ENCODE measurements around the gene IFT25. TPM values are rescaled to one million over a fixed set of nuclear protein-coding genes. Genes with fewer than 3 reads are reported as not detected.

IFT25 gene
- total and polyA plus RNA-seq, 9 donors: 22.4 to 30.3 (median 25.2) TPM

DNA sequence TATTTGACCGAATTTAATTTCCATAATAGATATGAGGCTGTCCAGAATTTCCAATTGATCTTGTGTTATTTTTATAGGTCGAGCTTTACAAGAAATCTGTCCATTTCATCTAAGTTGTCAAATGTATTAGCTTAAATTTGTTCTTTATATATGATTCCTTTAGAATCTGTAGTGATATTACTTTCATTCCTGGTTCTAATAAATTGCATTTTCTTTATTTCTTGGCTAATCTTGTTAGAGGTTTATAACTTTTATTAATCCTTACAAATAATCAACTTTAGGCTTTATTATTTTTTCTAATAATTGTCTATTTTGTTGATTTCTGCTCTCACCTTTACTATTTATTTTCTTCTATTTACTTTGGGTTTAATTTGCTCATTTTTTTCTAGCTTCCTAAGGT is 14.0 kb downstream of the IFT25 start:
- no peak for DNase-seq
- H3K27ac ChIP-seq (ENCODE audit: low read length): no peak overlapping the region
- H3K27me3 ChIP-seq (ENCODE audit: control insufficient read depth, insufficient read depth, low read length): no peaks in the 10 kb centered on the region
- H3K36me3 ChIP-seq (ENCODE audit: control insufficient read depth, insufficient read depth, low read length): peaks cover 21% of the 10 kb centered on the region
- WGBS (ENCODE audit: insufficient coverage): no CpG with 5 or more reads among the region's 2 CpGs
- peaks cover 29% of the 10 kb centered on the region for H3K9me3 ChIP-seq (replicated peaks; ENCODE audit: control insufficient read depth, low read depth, low read length)
- H3K4me3 ChIP-seq (ENCODE audit: low read length): no peak overlapping the region
- H3K4me1 ChIP-seq (ENCODE audit: control insufficient read depth, insufficient read depth, low read length): no peaks in the 10 kb centered on the region

GRCh38 chr1:53930932-53931331 is 14.6 kb downstream of the IFT25 start:
- Histone ChIP-seq H3K9me3 (replicated peaks; ENCODE audit: control insufficient read depth, low read depth, low read length) (peaks cover 29% of the 10 kb centered on the region), H3K27me3 (ENCODE audit: control insufficient read depth, insufficient read depth, low read length) (no peaks in the 10 kb centered on the region), H3K4me3 (ENCODE audit: low read length) (no peak overlapping the region), H3K27ac (ENCODE audit: low read length) (no peak overlapping the region), H3K36me3 (ENCODE audit: control insufficient read depth, insufficient read depth, low read length) (peaks cover 24% of the 10 kb centered on the region), H3K4me1 (ENCODE audit: control insufficient read depth, insufficient read depth, low read length) (no peaks in the 10 kb centered on the region)
- no peak for DNase-seq
- no CpG with 5 or more reads among the region's 3 CpGs for WGBS (ENCODE audit: insufficient coverage)

GRCh38 chr1:53929246-53929960 is 16.1 kb downstream of the IFT25 start:
- WGBS (ENCODE audit: insufficient coverage): no CpG with 5 or more reads among the region's 2 CpGs
- no peak overlapping the region for H3K27ac ChIP-seq (ENCODE audit: low read length)
- no peaks in the 10 kb centered on the region for H3K4me1 ChIP-seq (ENCODE audit: control insufficient read depth, insufficient read depth, low read length)
- H3K27me3 ChIP-seq (ENCODE audit: control insufficient read depth, insufficient read depth, low read length): no peaks in the 10 kb centered on the region
- DNase-seq: peak; percentile 34
- peaks cover 20% of the 10 kb centered on the region for H3K9me3 ChIP-seq (replicated peaks; ENCODE audit: control insufficient read depth, low read depth, low read length)
- peaks cover 17% of the 10 kb centered on the region for H3K36me3 ChIP-seq (ENCODE audit: control insufficient read depth, insufficient read depth, low read length)
- no peak overlapping the region for H3K4me3 ChIP-seq (ENCODE audit: low read length)

DNA sequence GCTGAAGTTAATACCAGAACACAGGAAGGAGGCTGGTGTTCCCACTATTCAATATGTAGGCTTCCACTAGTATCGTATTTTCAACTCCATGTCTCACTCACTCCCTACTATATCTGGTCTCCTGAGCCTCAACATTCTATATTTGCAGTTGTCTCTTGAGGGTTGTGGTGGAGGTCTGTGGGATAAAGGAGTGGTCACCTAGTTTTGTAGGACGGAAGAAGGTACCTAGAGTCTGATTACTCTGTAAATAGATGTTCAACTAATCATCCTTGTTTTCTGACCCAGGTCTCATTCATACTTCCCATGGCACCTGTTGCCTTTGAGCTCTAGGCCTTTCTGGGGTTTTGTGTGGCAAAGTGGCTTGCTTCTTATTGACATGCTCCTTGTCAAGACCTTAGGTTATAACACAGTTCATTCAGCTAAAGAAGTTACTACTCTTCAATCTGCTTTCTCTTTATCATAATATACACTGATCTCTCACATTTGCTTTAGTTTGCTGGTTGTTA is 18.1 kb downstream of the IFT25 start:
- no peak for DNase-seq
- H3K27me3 ChIP-seq (ENCODE audit: control insufficient read depth, insufficient read depth, low read length): no peaks in the 10 kb centered on the region
- H3K9me3 ChIP-seq (replicated peaks; ENCODE audit: control insufficient read depth, low read depth, low read length): peaks cover 9% of the 10 kb centered on the region
- WGBS (ENCODE audit: insufficient coverage): no CpG with 5 or more reads among the region's 2 CpGs
- no peak overlapping the region for H3K4me3 ChIP-seq (ENCODE audit: low read length)
- H3K36me3 ChIP-seq (ENCODE audit: control insufficient read depth, insufficient read depth, low read length): peaks cover 17% of the 10 kb centered on the region
- H3K27ac ChIP-seq (ENCODE audit: low read length): no peak overlapping the region
- no peaks in the 10 kb centered on the region for H3K4me1 ChIP-seq (ENCODE audit: control insufficient read depth, insufficient read depth, low read length)

DNA sequence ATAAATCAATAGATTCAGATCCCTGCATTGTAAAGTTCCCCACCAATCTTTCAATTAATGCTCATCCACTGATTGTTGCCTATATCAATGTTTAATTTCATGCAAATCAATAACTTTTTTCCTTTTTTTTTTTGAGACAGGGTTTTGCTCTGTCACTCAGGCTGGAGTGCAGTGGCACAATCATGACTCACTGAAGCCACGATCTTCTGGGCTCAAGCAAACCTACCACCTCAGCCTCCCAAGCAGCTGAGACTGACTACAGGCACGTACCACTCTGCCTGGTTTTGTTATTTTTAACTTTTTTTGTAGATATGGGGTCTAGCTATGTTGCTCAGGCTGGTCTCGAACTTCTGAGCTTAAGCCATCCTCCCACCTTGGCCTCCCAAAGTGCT is 25.8 kb downstream of the IFT25 start:
- no CpG with 5 or more reads among the region's 3 CpGs for WGBS (ENCODE audit: insufficient coverage)
- H3K27me3 ChIP-seq (ENCODE audit: control insufficient read depth, insufficient read depth, low read length): no peaks in the 10 kb centered on the region
- no peak overlapping the region for H3K4me3 ChIP-seq (ENCODE audit: low read length)
- DNase-seq: no peak
- H3K27ac ChIP-seq (ENCODE audit: low read length): no peak overlapping the region
- peaks cover 19% of the 10 kb centered on the region for H3K36me3 ChIP-seq (ENCODE audit: control insufficient read depth, insufficient read depth, low read length)
- H3K9me3 ChIP-seq (replicated peaks; ENCODE audit: control insufficient read depth, low read depth, low read length): no peaks in the 10 kb centered on the region
- no peaks in the 10 kb centered on the region for H3K4me1 ChIP-seq (ENCODE audit: control insufficient read depth, insufficient read depth, low read length)

- 93% methylated on average over 3 of the region's 5 CpGs for WGBS (ENCODE audit: insufficient coverage)
- Histone ChIP-seq H3K27me3 (ENCODE audit: control insufficient read depth, insufficient read depth, low read length) (no peaks in the 10 kb centered on the region), H3K4me1 (ENCODE audit: control insufficient read depth, insufficient read depth, low read length) (no peaks in the 10 kb centered on the region), H3K36me3 (ENCODE audit: control insufficient read depth, insufficient read depth, low read length) (peaks cover 22% of the 10 kb centered on the region), H3K9me3 (replicated peaks; ENCODE audit: control insufficient read depth, low read depth, low read length) (no peaks in the 10 kb centered on the region), H3K4me3 (ENCODE audit: low read length) (no peak overlapping the region), H3K27ac (ENCODE audit: low read length) (no peak overlapping the region)
- no peak for DNase-seq
These were observed 27.2 kb downstream of the IFT25 start for GRCh38 chr1:53918343-53918742.

DNA sequence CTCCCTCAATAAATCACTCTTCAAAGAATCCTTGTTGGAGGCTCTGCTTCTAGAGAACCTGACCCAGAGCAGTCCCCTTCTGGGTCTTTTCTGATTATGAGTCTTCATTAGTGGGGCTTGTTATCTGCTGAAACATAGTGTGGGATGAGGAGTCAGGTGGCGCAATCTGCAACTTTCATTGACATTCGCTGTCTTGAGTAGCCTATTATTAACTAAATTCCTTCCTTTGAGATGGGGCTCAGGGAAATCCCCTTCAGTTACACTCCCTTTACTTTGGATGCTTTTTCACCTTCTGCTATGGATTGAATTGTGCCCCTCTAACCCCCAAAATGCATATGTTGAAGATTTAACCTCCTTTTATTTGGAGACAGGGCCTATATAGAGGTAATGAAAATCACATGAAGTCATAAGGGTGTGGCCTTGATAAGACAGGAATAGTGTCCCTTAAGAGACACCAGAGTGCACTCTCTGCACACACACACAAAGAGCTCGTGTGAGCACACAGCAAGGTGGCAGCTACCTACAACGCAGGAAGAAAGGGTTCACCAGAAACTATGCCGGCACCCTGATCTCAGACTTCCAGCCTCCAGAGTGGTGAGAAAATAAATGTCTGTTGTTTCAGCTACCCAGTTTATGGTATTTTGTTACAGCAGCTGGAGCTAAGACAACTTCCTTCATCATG is 32.0 kb downstream of the IFT25 start:
- H3K9me3 ChIP-seq (replicated peaks; ENCODE audit: control insufficient read depth, low read depth, low read length): no peaks in the 10 kb centered on the region
- WGBS (ENCODE audit: insufficient coverage): no CpG with 5 or more reads among the region's 5 CpGs
- DNase-seq: no peak
- peaks cover 21% of the 10 kb centered on the region for H3K36me3 ChIP-seq (ENCODE audit: control insufficient read depth, insufficient read depth, low read length)
- H3K27me3 ChIP-seq (ENCODE audit: control insufficient read depth, insufficient read depth, low read length): no peaks in the 10 kb centered on the region
- no peaks in the 10 kb centered on the region for H3K4me1 ChIP-seq (ENCODE audit: control insufficient read depth, insufficient read depth, low read length)
- no peak overlapping the region for H3K27ac ChIP-seq (ENCODE audit: low read length)
- no peak overlapping the region for H3K4me3 ChIP-seq (ENCODE audit: low read length)

GRCh38 chr1:53911442-53911841 is 34.1 kb downstream of the IFT25 start:
- Histone ChIP-seq H3K4me1 (ENCODE audit: control insufficient read depth, insufficient read depth, low read length) (no peaks in the 10 kb centered on the region), H3K9me3 (replicated peaks; ENCODE audit: control insufficient read depth, low read depth, low read length) (no peaks in the 10 kb centered on the region), H3K27ac (ENCODE audit: low read length) (no peak overlapping the region), H3K36me3 (ENCODE audit: control insufficient read depth, insufficient read depth, low read length) (peaks cover 18% of the 10 kb centered on the region), H3K4me3 (ENCODE audit: low read length) (no peak overlapping the region), H3K27me3 (ENCODE audit: control insufficient read depth, insufficient read depth, low read length) (no peaks in the 10 kb centered on the region)
- DNase-seq: no peak
- 90% methylated on average over 2 of the region's 4 CpGs for WGBS (ENCODE audit: insufficient coverage)

GRCh38 chr1:53909946-53910345 is 35.6 kb downstream of the IFT25 start:
- Histone ChIP-seq H3K27me3 (ENCODE audit: control insufficient read depth, insufficient read depth, low read length) (no peaks in the 10 kb centered on the region), H3K4me1 (ENCODE audit: control insufficient read depth, insufficient read depth, low read length) (no peaks in the 10 kb centered on the region), H3K4me3 (ENCODE audit: low read length) (no peak overlapping the region), H3K9me3 (replicated peaks; ENCODE audit: control insufficient read depth, low read depth, low read length) (no peaks in the 10 kb centered on the region), H3K36me3 (ENCODE audit: control insufficient read depth, insufficient read depth, low read length) (peaks cover 14% of the 10 kb centered on the region), H3K27ac (ENCODE audit: low read length) (no peak overlapping the region)
- no peak for DNase-seq
- WGBS (ENCODE audit: insufficient coverage): 87% methylated on average over 3 of the region's 3 CpGs

DNA sequence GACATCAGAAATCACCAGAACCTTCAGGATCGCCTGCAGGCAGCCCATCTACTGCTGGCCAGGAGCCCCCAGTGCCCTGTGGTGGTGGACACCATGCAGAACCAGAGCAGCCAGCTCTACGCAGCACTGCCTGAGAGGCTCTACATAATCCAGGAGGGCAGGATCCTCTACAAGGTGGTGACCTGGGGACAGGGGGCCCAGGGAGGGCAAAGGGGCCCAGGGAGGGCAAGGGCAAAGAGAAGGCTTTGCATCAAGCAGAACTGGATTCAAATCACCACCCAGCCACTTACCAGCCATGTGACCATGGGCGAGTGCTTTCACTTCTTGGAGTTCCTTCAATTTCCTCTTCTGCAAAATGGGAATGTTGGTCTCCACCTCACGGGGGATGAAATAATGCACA is 39.4 kb downstream of the IFT25 start:
- Histone ChIP-seq H3K27me3 (ENCODE audit: control insufficient read depth, insufficient read depth, low read length) (no peaks in the 10 kb centered on the region), H3K27ac (ENCODE audit: low read length) (no peak overlapping the region), H3K9me3 (replicated peaks; ENCODE audit: control insufficient read depth, low read depth, low read length) (no peaks in the 10 kb centered on the region), H3K36me3 (ENCODE audit: control insufficient read depth, insufficient read depth, low read length) (no peaks in the 10 kb centered on the region), H3K4me1 (ENCODE audit: control insufficient read depth, insufficient read depth, low read length) (no peaks in the 10 kb centered on the region), H3K4me3 (ENCODE audit: low read length) (no peak overlapping the region)
- DNase-seq: no peak
- 87% methylated on average over 2 of the region's 4 CpGs for WGBS (ENCODE audit: insufficient coverage)
